HCEC 1CT (cell line): ENCODE measurements around the gene GALNT18.
"Not testable (repeated sequence)": the region's sequence is repeated elsewhere in the genome, so short reads cannot be mapped to it uniquely, and the experiment has no call there.

Experiments
- DNase-seq: peaks from one replicate; pipeline ENCODE4 v3.0.0-alpha.2; 2017

GALNT18 gene

DNA sequence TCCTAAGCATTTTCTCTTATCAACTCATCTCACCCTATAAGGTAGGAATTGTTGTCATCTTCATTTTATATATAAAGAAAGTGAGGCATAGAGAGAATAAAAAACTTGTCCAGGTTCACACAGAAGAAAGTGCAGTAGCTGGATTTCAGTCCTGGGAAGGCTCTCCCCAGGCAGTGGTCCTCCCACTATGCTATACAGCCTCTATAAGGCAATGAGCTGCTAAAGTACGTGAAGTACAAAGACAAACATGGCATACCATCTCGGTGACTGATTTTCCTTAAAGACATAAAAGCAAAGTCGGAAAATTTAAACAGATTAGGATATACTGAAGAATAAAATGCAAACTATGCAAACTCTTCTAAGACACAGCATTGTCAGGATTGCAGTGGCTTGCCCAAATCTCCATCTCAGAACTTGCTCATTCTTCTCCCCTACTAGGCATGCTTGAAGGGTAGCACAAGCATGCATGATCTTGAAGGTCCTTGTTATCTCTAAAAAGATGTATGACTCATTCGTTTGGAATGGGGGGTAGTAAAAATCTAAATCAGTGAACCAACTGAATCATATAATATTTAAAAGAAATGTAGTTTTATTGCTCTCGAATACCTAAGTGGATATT is 171.0 kb downstream of the GALNT18 start:
- DNase-seq: no peak

DNA sequence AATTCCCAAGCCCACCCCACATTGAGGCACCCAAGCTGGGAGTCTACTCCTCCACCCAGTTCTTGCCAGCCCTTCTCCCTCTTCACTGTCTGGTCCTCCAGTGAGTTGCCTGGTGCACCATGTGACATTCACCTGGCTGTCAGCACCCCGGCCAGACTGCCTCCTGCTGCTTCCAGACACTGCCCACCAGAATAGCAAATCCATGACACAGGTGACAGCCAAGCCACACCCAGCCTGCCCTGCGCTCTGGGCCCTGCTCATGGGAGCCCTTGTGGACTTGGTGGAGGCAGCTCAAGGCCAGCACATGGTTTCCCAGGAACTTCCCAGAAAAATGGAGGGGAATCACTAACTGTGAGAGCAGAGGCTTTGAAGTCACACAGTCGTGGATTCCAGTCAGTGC is 172.5 kb downstream of the GALNT18 start:
- no peak for DNase-seq

DNA sequence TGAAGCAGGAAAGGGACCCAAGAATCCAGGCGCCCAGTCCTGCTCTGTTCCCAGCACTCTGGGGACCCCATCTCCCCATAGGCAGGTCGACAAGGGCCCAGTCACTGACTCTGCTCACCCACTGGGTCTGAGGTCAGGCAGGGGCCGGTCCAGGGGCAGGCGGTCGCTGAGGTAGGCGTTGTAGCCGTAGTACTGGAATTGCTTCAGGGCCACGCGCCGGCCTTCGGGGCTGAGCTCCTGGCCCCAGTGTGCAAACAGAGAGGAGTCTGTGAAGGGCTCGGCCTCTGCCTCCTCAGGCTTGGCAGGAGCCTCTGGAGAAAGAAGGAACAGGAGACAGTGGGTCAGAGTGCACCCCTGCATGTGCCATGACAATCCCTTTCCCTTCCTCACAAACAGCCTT is 173.2 kb downstream of the GALNT18 start:
- no peak for DNase-seq

DNA sequence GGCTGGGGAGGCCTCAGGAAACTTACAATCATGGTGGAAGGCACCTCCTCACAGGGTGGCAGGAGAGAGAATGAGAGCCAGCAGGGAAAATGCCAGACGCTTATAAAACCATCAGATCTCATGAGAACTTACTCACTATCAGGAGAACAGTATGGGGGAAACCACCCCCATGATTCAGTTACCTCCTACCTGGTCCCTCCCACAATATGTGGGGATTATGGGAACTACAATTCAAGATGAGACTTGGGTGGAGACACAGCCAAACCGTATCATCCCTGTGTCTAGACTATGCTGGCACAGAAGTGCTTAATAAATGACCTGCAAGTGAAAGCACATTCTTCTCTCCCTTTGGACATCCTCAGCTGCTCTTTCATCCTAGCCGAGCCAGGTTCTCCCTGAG is 174.2 kb downstream of the GALNT18 start:
- DNase-seq: not testable (repeated sequence)

DNA sequence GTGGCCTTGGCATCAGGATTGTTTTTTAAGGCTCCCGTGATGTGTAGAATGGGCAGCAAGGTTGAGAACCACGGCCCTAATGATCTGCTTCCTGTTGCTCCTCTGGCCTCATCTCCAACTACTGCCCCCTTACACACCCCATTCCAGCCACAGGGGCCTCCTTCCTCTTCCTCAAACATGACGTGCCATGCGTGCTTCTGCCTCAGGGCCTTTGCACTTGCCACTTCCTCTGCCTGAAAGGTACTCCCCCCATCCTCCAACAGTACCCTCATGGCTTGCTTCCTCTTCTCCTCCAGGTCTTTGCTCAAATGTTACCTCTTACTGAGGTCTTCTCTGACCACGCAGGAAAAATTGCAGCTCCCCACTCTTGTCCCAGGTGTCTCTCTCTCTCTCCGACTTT is 174.8 kb downstream of the GALNT18 start:
- DNase-seq: no peak

DNA sequence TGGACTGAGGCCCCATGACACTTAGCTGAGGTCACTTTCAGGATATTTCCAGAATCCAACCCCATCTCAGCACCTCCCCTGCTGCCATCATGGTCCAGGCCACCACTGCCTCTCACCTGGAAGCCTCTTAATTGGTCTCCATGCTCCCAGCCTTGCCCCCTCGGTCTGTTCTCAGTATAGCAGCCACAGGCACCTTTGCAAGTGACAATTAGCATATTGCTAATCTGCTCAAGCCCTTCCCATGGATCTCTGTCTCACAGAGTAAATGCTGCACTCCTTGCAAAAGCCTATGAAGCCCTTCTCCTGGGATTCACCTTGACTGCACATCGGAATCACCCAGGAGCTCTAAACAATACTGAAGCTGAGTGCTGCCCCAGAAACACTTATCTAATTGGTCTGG is 175.2 kb downstream of the GALNT18 start:
- DNase-seq: no peak

DNA sequence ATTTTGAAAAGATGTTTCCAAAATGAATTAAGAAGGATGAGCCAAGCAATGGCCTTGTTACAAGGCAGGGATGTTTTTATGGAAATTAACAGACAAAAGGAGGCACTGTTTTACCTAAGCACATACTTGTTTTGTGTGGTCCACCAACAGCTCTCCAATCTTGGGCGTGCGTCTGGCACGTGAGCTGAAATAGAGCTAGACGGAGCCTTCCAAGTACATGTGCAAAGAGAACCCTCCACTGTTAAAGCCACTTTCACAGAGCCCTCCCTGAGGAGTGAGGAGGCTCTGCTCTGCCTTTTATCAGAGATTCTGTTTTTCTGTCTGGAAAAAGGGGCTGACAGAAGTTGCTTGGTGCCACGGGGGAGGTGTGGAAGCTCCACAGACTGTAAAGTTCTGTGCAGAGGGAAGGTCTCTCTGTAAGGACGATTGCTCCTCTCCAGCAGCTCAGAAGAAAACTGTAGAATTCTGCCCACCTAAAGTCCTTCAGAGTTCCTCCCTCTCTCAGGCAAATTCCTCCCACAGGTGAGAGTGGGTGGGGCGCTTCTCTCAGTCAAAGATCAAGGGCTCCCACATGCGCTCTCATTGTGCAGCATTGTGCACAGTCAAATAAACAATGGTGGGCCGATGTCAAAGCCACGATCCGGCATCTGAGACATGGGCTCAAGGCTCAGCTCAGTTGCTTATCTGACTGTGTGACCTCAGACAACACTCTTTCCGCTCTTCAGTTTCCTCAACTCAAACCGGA is 176.2 kb downstream of the GALNT18 start:
- DNase-seq: no peak

DNA sequence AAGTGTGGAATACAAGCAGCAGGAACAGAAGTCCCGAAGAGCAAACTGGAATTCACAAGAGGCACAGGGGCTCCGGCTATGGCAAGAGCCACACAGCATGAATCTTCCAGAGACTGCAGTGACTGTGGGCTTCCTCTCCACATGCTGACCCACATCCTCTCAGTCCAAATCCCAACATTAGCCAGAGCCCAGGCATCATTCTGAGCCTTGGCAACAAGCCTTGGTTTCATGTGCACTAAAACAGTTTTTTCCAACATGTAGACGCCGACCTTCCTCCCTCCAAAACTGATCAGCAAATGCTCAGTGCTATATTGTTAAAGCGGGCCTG is 177.0 kb downstream of the GALNT18 start:
- DNase-seq: no peak

DNA sequence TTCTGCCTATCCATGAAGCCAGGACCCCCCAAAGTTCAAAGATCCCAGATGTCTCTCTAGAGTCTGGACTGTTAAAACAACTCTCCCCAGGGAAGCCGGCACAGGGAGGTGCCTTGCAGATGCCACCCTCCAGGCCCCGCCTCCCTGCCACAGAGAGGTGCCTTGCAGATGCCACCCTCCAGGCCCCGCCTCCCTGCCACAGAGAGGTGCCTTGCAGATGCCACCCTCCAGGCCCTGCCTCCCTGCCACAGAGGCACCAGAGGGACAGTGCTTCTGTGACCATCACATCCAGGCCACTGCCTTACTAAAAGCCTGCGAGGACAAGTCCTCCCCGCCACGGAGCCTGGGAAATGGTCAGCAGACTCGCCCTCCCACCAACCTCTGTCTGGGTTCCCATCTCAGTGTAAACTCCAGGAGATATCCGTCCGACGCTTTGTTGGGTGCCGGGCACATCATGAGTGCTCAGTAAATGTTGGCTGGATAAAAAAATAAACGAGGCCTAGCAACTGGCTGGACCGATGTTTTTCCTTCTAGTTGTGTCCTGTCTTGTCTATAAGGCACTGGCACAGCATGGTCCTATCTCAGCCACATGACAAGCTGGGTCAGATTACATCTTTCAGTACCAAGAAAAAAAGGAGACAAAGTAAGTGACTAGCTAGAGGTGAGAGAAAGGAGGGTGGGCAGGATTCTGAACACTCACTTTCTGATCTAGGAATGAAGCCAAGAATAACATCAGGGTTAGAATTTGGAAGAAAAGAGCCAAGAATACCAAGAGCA is 177.6 kb downstream of the GALNT18 start:
- no peak for DNase-seq

DNA sequence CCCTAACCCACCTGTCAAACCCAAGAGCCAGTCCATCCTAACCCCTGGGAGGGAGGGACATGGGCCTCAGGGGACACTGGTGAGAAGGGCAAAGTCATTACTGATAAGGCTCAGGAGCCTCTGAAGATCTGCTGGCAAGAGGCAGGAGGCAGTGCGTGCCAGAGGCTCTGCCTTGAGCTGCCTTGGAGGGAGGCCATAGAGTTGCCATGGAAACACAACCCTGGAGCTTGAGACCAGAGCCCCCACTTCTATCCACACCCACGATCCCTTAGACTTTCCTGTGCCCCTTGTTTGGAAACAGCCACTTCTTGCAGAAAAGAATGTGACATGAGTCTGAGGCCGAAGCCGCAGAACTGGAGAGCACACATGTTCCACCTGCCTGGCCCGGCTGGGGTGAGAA is 179.0 kb downstream of the GALNT18 start:
- DNase-seq: no peak

DNA sequence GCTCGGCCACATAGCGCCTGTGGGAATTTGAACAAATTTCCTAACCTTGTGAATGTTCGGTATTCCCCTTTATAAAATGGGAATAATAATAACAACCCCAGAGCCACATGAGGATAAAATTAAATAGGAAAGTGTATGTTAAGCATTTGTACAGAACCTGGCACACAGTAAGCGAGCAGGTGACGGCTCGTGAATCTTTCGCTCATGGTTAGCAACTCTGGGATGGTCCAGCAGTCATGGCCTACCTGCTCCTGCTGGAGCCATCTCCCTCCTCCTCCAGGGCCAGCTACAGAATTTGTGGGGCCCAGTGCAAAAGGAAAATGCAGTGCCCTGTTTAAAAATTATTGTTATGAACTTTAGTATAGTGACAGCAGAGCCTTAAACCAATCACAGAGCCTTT is 180.3 kb downstream of the GALNT18 start:
- no peak for DNase-seq

DNA sequence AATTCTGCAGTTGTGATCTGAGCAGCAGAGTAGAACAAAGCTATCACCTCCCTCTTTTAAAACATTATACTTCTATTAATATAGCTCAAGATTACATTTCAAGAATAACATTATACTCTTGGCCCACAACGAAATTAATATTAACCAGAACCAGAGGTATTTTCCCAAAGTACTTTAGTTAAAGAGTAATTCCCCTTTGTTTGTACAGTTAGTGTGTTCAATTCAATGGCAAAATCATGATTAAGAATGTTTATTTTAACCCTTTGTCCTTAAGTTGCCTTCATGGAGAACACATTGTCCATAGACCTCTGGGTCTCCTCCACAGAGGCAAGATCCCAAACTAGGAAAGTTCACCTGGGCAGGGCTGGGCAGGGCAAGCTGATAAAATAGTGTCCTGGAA is 180.7 kb downstream of the GALNT18 start:
- DNase-seq: no peak

DNA sequence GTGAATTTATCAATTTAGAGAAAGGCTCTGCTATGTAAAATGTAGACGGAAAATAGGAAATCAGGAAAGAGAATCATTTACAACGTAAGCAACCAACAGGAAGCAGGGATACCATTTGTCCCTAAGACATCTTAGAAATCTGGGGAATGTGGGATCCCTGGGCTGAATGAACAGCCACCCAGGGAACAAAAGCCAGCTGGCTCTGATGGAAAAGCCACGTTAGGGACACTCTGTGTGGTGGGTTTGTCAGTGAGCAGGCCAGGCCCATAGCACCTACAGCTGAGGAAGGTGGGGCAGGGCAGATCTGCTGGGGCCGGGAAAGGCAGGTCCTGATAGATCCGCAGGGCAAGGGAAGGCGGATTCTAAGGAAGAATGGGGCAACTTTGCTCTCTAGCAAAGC is 181.7 kb downstream of the GALNT18 start:
- DNase-seq: no peak

DNA sequence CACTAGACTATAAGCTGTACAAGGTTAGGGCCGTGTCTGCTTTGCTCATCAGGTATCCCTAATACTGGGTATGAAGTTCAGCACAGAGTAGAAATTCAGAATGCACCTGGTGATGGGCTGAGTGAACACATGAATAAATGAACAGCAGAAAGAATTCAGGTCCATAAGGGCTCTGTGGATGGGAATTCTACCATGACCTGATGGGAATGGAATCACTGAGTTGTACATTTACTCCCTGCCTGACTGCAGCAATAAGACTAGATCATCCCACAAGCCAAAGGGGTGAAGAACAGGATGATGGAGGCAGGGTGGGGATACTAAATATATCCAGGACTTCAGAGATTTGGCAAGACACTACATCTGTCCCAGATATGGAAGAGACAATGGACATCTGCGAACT is 182.2 kb downstream of the GALNT18 start:
- DNase-seq: no peak

DNA sequence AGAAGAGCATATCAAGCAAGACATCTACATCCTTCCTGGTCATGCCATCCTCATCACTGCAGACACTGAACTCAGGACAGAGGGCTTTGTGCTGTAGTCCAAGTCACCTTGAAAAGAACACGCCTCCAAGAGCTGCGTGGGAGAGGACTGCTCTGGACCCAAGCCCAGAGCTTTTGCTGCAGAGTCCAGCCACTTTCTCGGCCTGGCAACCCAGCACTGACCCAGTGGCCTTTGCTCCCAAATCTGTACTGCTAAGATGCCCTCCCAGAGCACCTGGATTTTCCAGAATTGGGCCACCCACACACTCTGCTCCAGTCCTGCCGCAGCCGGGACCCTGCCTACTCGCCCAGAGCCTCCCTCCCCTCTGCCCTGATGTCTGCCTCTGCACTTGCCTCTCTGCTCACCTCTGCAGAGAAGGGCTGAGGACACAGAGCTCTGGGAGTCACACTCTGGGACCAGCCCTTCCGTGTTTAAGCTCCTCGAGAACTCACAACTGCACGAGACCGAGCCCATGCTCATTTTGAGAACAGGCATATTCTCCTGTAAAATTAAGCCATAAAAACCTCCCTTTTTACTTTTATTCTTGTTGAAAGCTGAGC is 185.0 kb downstream of the GALNT18 start:
- DNase-seq: no peak

DNA sequence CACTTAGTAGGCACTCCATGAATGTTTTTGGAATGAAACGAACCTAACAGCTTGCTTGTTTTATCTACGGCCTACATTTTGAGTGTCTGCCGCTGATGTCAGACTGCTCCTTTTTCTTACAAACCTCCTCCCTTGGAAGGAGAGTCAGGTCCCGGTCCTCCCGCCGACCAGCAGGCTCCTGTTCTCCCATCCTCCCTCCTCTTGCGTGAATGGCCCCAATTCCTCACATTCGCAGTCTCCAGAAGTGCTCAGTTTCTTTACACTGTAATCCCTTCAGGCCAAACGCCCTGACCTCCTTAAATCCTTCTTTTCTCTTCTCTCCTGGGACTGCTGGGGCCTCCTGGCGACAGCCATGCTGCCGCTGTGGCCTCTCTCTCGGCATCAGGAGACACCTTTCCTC is 186.2 kb downstream of the GALNT18 start:
- no peak for DNase-seq

DNA sequence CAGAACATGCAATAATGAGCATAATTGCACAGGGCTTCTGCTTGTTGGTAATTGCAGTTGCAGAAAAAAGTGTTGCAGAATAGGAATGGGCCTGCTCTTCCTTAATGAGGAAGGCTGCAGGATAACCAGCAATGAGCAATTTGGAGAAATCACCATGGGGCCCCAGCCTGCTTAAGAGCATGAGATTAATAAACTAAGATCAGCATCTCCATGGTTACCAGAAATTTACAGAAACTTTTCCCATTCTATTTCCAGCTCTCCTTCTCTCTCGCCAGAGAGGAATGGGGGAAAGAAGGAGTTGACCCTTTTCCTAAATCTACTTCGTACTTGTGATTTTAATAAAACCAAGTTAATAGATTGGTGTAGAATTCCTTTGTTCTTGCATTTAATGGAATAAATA is 187.8 kb downstream of the GALNT18 start:
- DNase-seq: no peak

DNA sequence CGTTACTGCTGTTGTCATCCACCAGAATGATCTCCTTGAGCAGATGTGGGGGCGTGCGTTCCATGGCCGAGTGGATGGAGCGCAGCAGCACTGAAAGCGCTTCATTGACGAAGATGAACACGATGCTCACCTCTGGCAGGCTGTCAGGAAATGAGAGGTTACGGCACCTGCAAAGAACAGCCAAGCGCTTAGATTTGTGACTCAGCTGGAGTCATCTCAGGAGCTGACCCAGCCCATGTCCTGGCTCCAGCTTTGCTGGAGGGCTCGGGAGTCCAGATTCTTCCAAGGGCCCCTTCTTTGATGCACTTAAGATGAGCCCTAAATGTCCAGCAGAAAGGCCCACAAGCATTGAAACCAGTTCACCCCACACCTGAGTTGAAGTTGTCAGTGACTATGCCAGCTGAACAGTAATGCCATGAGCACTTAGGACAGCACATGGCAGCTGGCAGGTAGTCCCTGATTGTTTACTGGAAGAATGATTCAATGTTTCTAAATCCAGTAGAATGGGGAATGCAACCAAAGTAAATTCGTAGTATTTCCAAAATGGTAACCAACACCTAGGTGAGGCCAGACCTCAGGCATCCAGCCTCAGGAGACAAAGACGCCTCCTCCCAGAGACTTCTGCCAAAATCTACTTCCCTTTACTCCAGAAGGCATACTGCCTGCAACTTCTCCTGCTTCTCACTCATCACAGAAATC is 189.0 kb downstream of the GALNT18 start:
- DNase-seq: no peak

DNA sequence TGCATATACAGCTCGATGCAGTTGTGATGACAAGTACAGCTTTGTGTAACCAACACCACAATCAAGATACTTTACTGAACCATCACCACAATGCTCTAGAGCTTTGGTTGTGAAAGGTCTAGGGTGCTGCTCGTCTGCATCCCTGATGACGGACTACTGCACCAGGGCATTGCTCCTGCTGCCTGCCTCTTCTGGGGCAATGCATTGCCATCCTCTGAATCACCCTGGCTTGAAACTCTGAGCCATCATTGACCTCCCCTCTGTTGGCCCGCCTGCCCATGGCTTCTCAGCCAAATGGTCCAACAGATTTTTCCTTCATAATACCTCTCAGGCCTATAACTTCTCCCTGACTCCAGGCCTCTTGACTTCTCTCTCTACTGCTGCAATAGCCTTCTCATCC is 191.4 kb downstream of the GALNT18 start:
- no peak for DNase-seq

DNA sequence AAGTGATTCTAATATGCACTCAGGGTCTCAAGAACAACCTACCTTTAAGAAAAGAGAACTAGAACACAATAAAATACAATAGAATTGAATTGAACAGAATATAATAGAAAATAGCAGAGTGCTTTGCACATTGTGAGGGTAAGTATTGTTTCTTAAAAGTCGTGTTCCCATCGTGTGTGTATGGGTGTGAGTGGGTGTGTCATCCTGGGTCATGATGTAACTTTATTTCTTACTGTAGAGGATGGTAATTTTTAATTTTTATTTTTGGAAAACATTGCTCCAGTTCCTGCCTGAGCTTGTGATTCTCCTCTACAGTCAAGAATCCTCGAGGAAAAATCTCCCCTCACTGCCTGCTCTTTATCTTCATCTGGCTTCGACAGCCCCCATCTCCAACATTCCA is 193.1 kb downstream of the GALNT18 start:
- DNase-seq: no peak

DNA sequence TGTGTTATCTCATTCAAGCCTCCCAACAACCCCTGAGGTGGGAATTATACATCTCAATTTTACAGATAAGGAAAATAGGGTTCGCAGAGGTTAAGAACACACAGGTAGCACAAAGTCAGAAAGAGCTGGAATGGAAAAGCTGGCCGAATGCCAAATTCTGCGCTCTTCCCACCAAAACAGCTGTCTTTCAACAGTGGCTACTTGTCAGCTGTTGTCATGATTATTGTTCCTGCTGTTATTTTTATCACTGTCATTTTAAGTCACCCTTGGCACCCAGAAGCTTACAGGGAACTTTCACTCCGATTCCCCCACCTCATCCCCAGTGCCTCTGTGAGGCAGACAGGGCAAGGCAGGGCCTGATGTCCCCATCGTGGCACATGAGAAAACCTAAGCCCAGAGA is 194.3 kb downstream of the GALNT18 start:
- DNase-seq: no peak

DNA sequence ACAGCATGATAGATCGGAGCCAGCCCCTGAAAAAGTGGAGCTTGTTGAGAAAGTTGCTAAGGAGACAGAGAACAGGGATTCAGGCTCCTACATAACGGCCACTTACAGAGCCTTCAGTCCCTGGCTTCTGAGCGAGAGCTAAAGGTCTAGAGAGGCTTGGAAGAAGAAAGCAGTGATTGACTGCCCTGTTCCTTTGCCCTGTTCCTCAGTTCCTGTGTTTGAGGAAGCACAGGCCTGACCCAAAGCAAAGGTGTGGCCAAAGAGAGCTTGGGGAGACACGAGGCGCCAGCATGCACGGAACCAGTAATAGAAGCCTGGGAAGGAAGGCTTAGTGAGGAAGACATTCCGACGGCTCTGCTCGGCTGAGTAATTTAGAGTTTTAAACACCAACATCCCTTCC is 194.7 kb downstream of the GALNT18 start:
- DNase-seq: no peak

DNA sequence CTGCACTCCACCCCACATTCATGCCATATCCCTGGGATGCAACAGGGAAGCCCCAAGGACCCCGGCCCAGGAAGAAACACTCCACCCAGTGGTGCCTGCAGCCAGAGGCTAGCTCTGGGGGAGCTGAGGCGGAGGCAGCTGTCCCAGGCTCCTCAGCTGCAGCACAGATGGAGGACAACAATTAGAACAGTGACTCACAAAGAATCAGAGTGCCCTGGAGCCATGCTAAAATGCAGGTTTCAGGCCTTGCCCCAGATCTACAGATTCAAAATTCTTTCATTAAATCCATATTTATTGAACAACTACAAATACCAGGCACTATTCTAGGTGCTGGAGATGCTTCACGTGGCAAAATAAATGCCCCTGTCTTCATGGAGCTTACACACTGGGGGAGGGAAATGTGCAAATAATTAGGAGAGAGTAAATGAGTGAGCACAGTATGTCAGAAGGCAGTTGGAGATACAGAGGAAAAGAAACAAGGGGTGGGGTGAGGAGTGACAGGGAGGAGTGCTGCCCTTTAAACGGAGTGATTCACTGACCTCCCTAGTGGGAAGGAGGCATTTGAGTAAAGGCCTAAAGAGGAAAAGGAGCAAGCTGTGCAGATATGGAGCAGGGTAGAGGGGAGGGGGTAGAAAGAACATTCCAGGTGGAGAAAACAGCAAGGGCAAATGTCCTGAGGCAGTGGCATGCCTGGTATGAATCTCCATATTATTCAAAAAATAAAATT is 195.4 kb downstream of the GALNT18 start:
- peak; percentile 15 for DNase-seq
